GM23248 (cell line): ENCODE measurements around the gene HDAC4.

Experiments used
- EZH2 ChIP-seq: fragments of 200-600 bp; sonication (generic); IDR thresholded peaks from 2 replicates; pipeline ENCODE4 v1.6.1; 2018; ENCODE audit warnings: antibody characterized with exemption, mild to moderate bottlenecking; ENCODE audit not compliant: insufficient read depth, poor library complexity, severe bottlenecking
- EZH2phosphoT487 ChIP-seq: fragments of 200-600 bp; sonication (generic); IDR thresholded peaks from 2 replicates; pipeline ENCODE4 v1.6.1; 2018; ENCODE audit warnings: antibody characterized with exemption, moderate library complexity, mild to moderate bottlenecking, low read depth; ENCODE audit not compliant: insufficient read depth

DNA sequence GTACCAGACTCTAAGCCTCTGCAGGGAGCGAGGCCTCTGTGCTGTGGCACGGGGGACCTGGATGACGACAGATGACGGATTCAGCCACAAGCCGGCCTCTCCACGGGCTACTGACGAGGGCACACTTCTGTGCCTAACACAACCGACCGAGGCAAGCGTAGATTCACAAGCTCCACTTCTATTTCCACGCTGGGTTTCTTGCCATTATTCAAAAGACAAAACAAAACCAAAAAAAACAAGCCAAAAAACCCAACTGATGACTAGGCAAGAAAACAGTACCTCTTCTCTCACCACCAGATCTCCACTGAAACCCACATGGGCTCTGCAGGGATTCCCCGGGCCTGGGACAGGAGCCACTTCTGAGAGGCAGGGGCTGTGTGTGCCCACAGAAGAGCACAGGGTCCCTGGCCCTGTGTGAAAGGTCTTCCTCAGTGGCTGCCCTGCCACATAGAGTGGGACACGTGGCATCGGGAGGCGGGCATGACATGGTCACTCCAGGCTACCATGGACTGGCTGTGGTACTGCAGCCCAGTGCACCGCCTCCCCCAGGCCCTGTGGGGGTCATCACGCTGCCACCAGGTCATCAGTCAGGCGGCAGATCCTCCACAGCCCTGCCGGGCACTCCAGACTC, 254.7 kb downstream of the HDAC4 start:
- no peak for TF ChIP-seq EZH2
- no peak for TF ChIP-seq EZH2phosphoT487
